ENCODE data around the gene SYT6. TPM values are rescaled to one million over a fixed set of nuclear protein-coding genes. Genes with fewer than 3 reads are reported as not detected.

Gene SYT6
- total RNA-seq, 1 experiment from 2014 or later, result 77.2 TPM

DNA sequence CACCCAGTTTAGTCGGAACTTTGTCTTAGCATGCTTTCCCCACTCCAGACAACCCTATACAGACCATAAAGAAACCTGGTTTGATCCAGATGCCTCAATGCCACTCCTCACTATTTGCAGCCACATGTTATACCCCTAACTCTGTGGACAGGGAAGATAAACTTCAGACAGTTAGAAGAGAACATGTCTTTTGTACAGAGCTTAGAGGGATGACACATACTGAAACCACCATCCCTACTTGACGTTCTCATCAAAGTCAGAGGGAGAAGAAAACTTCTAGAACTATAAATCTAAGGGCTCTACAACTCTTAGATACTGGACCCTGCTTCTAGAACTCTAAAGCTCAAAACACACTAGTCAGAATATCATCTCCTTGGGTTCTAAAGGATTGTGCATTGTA lies 3.7 kb downstream of the SYT6 start:
- Mint-ChIP-seq H3K9me3 (no peaks in the 10 kb centered on the region), H3K27ac (peak overlapping the region in 1 of 3 experiments; percentile 23; a peak in 3 of 7 replicates), H3K27me3 (ENCODE audit: low read depth) (peaks cover 12% of the 10 kb centered on the region), H3K36me3 (ENCODE audit: insufficient read depth in 1 of 3, low read depth in 3 of 3) (peaks cover 11 to 63% (median 61%) of the 10 kb centered on the region in 3 experiments; a peak in 6 of 7 replicates), H3K4me3 (peak overlapping the region; percentile 85 to 87; a peak in 2 of 5 replicates), H3K4me1 (peaks cover 73 to 79% of the 10 kb centered on the region in 2 experiments)
- no peak overlapping the region for H3K23ac ChIP-seq (ENCODE audit: insufficient read length, low read depth, low read length)
- no peak overlapping the region for H2BK20ac ChIP-seq (ENCODE audit: low read depth, low read length, poor library complexity, severe bottlenecking)
- no peak overlapping the region for H2AK5ac ChIP-seq (ENCODE audit: insufficient read length, low read length)
- H3K27ac ChIP-seq (ENCODE audit: insufficient read length, low read depth, low read length), result no peak overlapping the region
- H3K23me2 ChIP-seq (ENCODE audit: insufficient read length, low read depth, low read length, poor library complexity, severe bottlenecking), result peaks cover 25% of the 10 kb centered on the region
- no peak overlapping the region for H3K56ac ChIP-seq (ENCODE audit: insufficient read length, low read depth, low read length)
- no peak overlapping the region for H3T11ph ChIP-seq (ENCODE audit: low read length)
- no peak overlapping the region for H2AFZ ChIP-seq (ENCODE audit: low read length)
- H4K91ac ChIP-seq (ENCODE audit: insufficient read length, low read depth, low read length), result no peak overlapping the region
- no peak overlapping the region for H2BK120ac ChIP-seq (ENCODE audit: low read depth, low read length, poor library complexity, severe bottlenecking)
- H3K9ac ChIP-seq (ENCODE audit: extremely low read depth, insufficient read length, low read length), result no peak overlapping the region
- H2BK12ac ChIP-seq (ENCODE audit: insufficient read length, low read depth, low read length), result no peak overlapping the region
- WGBS (ENCODE audit: extremely low coverage, insufficient read length, low lambda C conversion rate), result no CpG with 5 or more reads among the region's 2 CpGs
- H3K4me1 ChIP-seq (ENCODE audit: insufficient read depth, low read length), result peaks cover 28% of the 10 kb centered on the region
- no peak overlapping the region for H2BK5ac ChIP-seq (ENCODE audit: insufficient read length, low read length)
- H4K8ac ChIP-seq (replicated peaks; ENCODE audit: insufficient read length, low read depth, low read length), result no peak overlapping the region
- H4K5ac ChIP-seq (ENCODE audit: insufficient read length, low read depth, low read length), result no peak overlapping the region
- peaks cover 26% of the 10 kb centered on the region; the same call in 1 of the 2 replicates for H3K79me2 ChIP-seq (ENCODE audit: insufficient read depth, low read length)
- H3K4me2 ChIP-seq (ENCODE audit: insufficient read depth, insufficient read length, low read length), result no peak overlapping the region
- H3K18ac ChIP-seq (ENCODE audit: insufficient read length, low read depth, low read length), result no peak overlapping the region
- H3K27me3 ChIP-seq (ENCODE audit: insufficient read depth, low read length), result no peaks in the 10 kb centered on the region; the same call in 1 of the 2 replicates
- no peak overlapping the region for H2BK15ac ChIP-seq (ENCODE audit: low read depth, low read length)
- no peaks in the 10 kb centered on the region for H3K79me1 ChIP-seq (ENCODE audit: insufficient read depth, low read depth, low read length, poor library complexity, severe bottlenecking)
- no peak for DNase-seq
- H3K14ac ChIP-seq (ENCODE audit: insufficient read depth, low read length), result no peak overlapping the region
- no peak overlapping the region for H3K4ac ChIP-seq (ENCODE audit: low read depth, low read length)
- H3K9me3 ChIP-seq (ENCODE audit: control insufficient read depth, low read depth, low read length), result no peaks in the 10 kb centered on the region
- no peak for TF ChIP-seq CTCF (conservative IDR thresholded peaks at IDR 0.05)
- H4K20me1 ChIP-seq (ENCODE audit: control insufficient read depth, insufficient read depth, insufficient read length), result no peaks in the 10 kb centered on the region
